HAP-1 (cell line): ENCODE results near the gene SETD3.

ENCODE experiments used
- DNase-seq, 2 experiments: peaks; one replicate each; pipeline ENCODE4 v3.0.0-alpha.2; 2016 to 2020; ENCODE audit warnings: low spot score in 2 of 2
- H3K27me3 ChIP-seq: fragments of 250-450 bp; sonication (Bioruptor Pico); 2 replicates; pipeline ENCODE4 v1.5.1; 2020; ENCODE audit warnings: low read depth, mild to moderate bottlenecking, moderate library complexity
- H3K36me3 ChIP-seq: fragments of 250-450 bp; sonication (Bioruptor Pico); replicated peaks from 2 replicates; pipeline ENCODE4 v1.5.1; 2020; ENCODE audit warnings: mild to moderate bottlenecking
- H3K4me1 ChIP-seq: fragments of 250-450 bp; sonication (Bioruptor Pico); 2 replicates; pipeline ENCODE4 v1.5.1; 2020; ENCODE audit warnings: mild to moderate bottlenecking
- H3K4me3 ChIP-seq: fragments of 250-450 bp; sonication (Bioruptor Pico); 2 replicates; pipeline ENCODE4 v1.5.1; 2020; ENCODE audit warnings: mild to moderate bottlenecking, moderate library complexity
- H3K9me3 ChIP-seq: fragments of 250-450 bp; sonication (Bioruptor Pico); 2 replicates; pipeline ENCODE4 v1.5.1; 2020; ENCODE audit warnings: mild to moderate bottlenecking, moderate library complexity
- in situ Hi-C: fragments of 300-500 bp; cut with MboI; formaldehyde crosslinking; loops from 3 replicates; pipeline ENCODE4 v1.14.3; 2020; ENCODE audit warnings: low sequenced_read_pairs, inconsistent platforms, mixed read lengths

The SETD3 gene

GRCh38 chr14:99468836-99469592 is 11.6 kb downstream of the SETD3 start:
- no peak for DNase-seq
- no peaks in the 10 kb centered on the region; the same call in 1 of the 2 replicates for H3K4me1 ChIP-seq
- H3K27me3 ChIP-seq: no peaks in the 10 kb centered on the region
- 0 out of 2 replicates have a peak, but pooled peaks cover 4% of the 10 kb centered on the region for H3K36me3 ChIP-seq
- H3K4me3 ChIP-seq: no peak overlapping the region
- no peaks in the 10 kb centered on the region for H3K9me3 ChIP-seq
- in situ Hi-C loops: no loop called here

- in situ Hi-C loops: no loop called here
- Histone ChIP-seq H3K4me1 (peaks cover 2% of the 10 kb centered on the region), H3K9me3 (no peaks in the 10 kb centered on the region), H3K4me3 (no peak overlapping the region), H3K36me3 (0 out of 2 replicates have a peak, but pooled peaks cover 4% of the 10 kb centered on the region), H3K27me3 (no peaks in the 10 kb centered on the region)
- no peak for DNase-seq
These were observed 12.6 kb downstream of the SETD3 start for GRCh38 chr14:99468081-99468480.

DNA sequence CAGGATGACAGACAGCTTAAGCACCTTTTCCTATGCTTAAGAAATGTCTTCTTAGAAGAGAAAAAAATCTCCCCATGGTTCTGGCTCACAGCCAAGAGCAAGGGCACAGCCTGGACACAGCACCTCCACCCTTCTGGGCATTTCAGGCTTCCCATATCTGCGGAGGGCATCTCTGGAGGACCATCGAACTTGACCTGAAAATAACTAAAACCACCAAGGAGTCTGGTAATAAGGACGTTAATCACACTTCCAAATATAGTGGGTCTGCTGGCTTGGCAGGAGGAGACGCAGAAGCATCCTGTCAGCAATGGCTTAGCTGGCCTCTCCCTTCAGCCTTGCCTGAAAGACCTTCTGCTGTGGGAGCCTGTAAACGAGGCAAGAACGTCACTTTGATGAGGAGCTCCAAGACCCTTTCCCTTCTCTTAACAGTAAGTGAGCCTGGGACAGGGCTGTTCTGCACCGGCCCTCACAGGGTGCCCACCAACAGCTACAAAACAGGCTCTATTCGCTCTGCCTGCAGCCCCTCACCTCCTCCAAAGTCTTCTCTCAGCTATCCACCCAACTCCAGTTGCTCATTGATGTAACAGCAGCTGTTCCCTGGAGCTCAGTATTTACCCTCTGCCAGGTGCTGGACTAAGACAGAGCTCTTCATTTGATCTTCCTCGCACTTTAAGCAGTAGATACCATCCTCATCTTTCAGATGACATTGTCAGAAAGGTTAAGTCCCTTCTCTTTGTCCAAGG is 13.2 kb downstream of the SETD3 start:
- 0 out of 2 replicates have a peak, but pooled peaks cover 4% of the 10 kb centered on the region for H3K36me3 ChIP-seq
- DNase-seq: no peak
- H3K9me3 ChIP-seq: no peaks in the 10 kb centered on the region
- no peaks in the 10 kb centered on the region for H3K27me3 ChIP-seq
- in situ Hi-C loops: no loop called here
- H3K4me1 ChIP-seq: peaks cover 8% of the 10 kb centered on the region
- H3K4me3 ChIP-seq: no peak overlapping the region

GRCh38 chr14:99466758-99467157 is 13.9 kb downstream of the SETD3 start:
- Histone ChIP-seq H3K36me3 (0 out of 2 replicates have a peak, but pooled peaks cover 4% of the 10 kb centered on the region), H3K27me3 (no peaks in the 10 kb centered on the region), H3K4me1 (peaks cover 14% of the 10 kb centered on the region), H3K4me3 (no peak overlapping the region), H3K9me3 (no peaks in the 10 kb centered on the region)
- no peak for DNase-seq
- in situ Hi-C loops: no loop called here

- no peaks in the 10 kb centered on the region for H3K27me3 ChIP-seq
- peaks cover 4% of the 10 kb centered on the region; the same call in 1 of the 2 replicates for H3K36me3 ChIP-seq
- H3K4me1 ChIP-seq: peaks cover 14% of the 10 kb centered on the region
- in situ Hi-C loops: no loop called here
- no peaks in the 10 kb centered on the region for H3K9me3 ChIP-seq
- DNase-seq: no peak
- no peak overlapping the region for H3K4me3 ChIP-seq
These were observed 15.4 kb downstream of the SETD3 start for GRCh38 chr14:99465288-99465687.

DNA sequence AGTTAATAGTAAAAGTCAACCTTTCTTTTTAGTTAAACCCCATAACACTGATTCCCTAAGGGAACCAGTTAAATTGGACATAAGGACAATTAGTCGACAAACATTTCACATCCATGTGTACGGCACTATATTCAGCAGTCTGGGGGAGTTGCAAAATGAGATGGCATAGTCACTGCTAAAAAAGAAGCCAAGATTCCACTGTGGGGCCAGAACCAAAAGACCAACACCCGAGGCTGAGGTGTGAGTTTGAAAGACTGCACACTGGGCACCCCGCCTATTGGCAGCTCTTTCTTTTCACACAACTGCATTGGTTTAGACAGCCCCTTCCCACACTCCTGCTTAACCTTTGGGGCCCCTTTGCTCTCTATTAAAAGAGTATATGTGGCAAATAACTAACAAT is 16.7 kb downstream of the SETD3 start:
- Histone ChIP-seq H3K4me3 (no peak overlapping the region), H3K36me3 (peaks cover 4% of the 10 kb centered on the region; the same call in 1 of the 2 replicates), H3K9me3 (no peaks in the 10 kb centered on the region), H3K4me1 (peaks cover 14% of the 10 kb centered on the region), H3K27me3 (no peaks in the 10 kb centered on the region)
- DNase-seq: no peak
- in situ Hi-C loops: no loop called here

GRCh38 chr14:99462210-99462609 is 18.4 kb downstream of the SETD3 start:
- DNase-seq: no peak
- Histone ChIP-seq H3K27me3 (no peaks in the 10 kb centered on the region), H3K4me3 (no peak overlapping the region), H3K36me3 (peaks cover 4% of the 10 kb centered on the region; the same call in 1 of the 2 replicates), H3K9me3 (no peaks in the 10 kb centered on the region), H3K4me1 (peaks cover 14% of the 10 kb centered on the region)
- in situ Hi-C loops: no loop called here

DNA sequence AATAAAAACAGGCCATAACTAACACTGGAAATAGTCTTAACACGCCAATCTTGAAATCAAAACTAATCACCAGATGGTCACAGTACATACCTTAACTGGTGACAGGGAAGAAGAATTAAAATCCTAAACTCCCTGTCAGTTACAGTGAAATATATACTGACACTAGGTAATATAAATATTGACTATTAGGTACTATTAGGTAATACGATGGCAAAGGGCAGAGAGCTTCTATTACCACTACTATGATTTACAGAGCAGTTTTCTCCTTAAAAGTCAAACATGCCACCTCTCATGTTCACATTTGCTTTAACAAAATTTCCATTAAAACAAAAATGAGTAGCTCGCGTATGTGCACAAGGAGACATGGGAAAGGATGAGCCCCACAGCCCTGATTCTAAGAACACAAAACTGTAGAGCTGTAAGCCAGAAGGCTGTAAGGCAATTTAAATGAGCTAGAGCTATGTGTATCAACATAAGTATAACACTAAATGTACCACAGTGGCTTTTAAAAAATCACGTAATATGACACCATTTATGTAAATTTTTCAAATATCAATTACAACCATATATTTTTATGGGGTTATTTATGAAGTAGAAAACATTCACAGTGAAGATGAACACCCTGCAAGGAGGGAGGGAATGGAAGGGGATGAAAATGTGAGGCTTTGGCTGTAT is 19.1 kb downstream of the SETD3 start:
- peaks cover 14% of the 10 kb centered on the region for H3K4me1 ChIP-seq
- in situ Hi-C loops: no loop called here
- H3K9me3 ChIP-seq: no peaks in the 10 kb centered on the region
- peaks cover 9% of the 10 kb centered on the region; the same call in 1 of the 2 replicates for H3K36me3 ChIP-seq
- H3K27me3 ChIP-seq: no peaks in the 10 kb centered on the region
- no peak overlapping the region for H3K4me3 ChIP-seq
- DNase-seq: no peak

DNA sequence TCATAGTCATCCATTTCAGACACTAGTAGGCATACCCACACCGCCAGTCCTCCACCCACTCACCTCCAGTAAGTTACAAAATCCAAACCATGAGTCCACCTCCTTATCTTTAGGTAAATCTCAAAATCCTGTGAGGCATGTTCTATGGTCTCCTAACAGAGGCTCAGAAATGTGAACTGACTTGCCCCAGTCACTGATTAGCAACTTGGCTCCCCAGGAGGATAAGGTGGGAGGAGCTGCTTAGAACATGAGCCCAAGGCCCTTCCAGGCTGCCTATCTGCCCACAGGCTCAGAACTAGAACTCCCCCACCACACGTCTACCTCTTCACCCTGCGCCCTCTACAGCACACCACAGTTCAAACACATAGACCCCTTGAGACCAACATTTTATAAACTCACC is 19.9 kb downstream of the SETD3 start:
- no peak overlapping the region for H3K4me3 ChIP-seq
- peaks cover 13% of the 10 kb centered on the region; the same call in 1 of the 2 replicates for H3K36me3 ChIP-seq
- no peaks in the 10 kb centered on the region for H3K27me3 ChIP-seq
- H3K9me3 ChIP-seq: no peaks in the 10 kb centered on the region
- no peak for DNase-seq
- in situ Hi-C loops: no loop called here
- peaks cover 14% of the 10 kb centered on the region for H3K4me1 ChIP-seq

GRCh38 chr14:99459481-99460100 is 21.1 kb downstream of the SETD3 start:
- Histone ChIP-seq H3K36me3 (peaks cover 13% of the 10 kb centered on the region; the same call in 1 of the 2 replicates), H3K27me3 (no peaks in the 10 kb centered on the region), H3K9me3 (no peaks in the 10 kb centered on the region), H3K4me3 (no peak overlapping the region), H3K4me1 (peaks cover 14% of the 10 kb centered on the region)
- in situ Hi-C loops: no loop called here
- no peak for DNase-seq

- no peak for DNase-seq
- Histone ChIP-seq H3K27me3 (no peaks in the 10 kb centered on the region), H3K36me3 (peaks cover 24% of the 10 kb centered on the region), H3K4me1 (no peaks in the 10 kb centered on the region), H3K4me3 (no peak overlapping the region), H3K9me3 (no peaks in the 10 kb centered on the region)
- in situ Hi-C loops: no loop called here
These were observed 26.4 kb downstream of the SETD3 start for GRCh38 chr14:99454246-99454645.

DNA sequence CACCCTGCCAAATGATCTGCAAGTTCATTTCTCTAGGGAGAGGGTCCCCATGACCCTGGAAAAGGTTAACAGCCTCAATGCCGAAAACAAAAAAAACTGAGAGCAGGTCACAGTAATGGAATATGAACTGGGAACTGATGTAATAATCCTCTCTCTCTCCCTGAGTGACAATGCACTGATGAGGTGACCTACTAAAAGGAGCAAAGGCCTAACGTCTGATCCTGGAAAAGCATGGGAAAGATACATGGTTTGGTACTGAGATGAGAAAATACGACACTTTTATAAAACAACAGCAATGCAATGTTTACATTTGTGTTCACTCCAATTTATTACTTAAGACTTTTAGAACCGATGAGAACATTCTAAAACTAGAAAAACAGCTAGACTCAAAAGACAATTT is 27.7 kb downstream of the SETD3 start:
- H3K9me3 ChIP-seq: no peaks in the 10 kb centered on the region
- DNase-seq: no peak
- H3K4me1 ChIP-seq: no peaks in the 10 kb centered on the region
- in situ Hi-C loops: no loop called here
- H3K36me3 ChIP-seq: peaks cover 34% of the 10 kb centered on the region
- H3K27me3 ChIP-seq: no peaks in the 10 kb centered on the region
- H3K4me3 ChIP-seq: no peak overlapping the region

- Histone ChIP-seq H3K9me3 (no peaks in the 10 kb centered on the region), H3K27me3 (no peaks in the 10 kb centered on the region), H3K4me1 (no peaks in the 10 kb centered on the region), H3K36me3 (peaks cover 29% of the 10 kb centered on the region), H3K4me3 (no peak overlapping the region)
- in situ Hi-C loops: no loop called here
- DNase-seq: no peak
These were observed 29.4 kb downstream of the SETD3 start for GRCh38 chr14:99451234-99451633.
